H1 (cell line): ENCODE data around the gene MCUB. TPM values are rescaled to one million over a fixed set of nuclear protein-coding genes. Genes with fewer than 3 reads are reported as not detected.

Experiments used
- CHD1 ChIP-seq: IDR thresholded peaks from 2 replicates; pipeline ENCODE4 v1.6.1; 2012; ENCODE audit warnings: low read depth, low read length, improper control_type of control experiment
- CHD2 ChIP-seq: IDR thresholded peaks from 2 replicates; pipeline ENCODE4 v1.6.1; 2012; ENCODE audit warnings: low read length, improper control_type of control experiment
- EP300 ChIP-seq, 2 experiments: IDR thresholded peaks; 1 replicate in 1 of 2; 2 replicates in 1 of 2; pipeline ENCODE4 v1.6.1; 2011 to 2012; ENCODE audit warnings: low read depth in 2 of 2, low read length in 2 of 2, mild to moderate bottlenecking in 2 of 2, borderline replicate concordance in 1 of 2, inconsistent platforms in 1 of 2, moderate library complexity in 1 of 2
- GABPA ChIP-seq: IDR thresholded peaks from 2 replicates; pipeline ENCODE4 v1.6.1; 2011; ENCODE audit warnings: mild to moderate bottlenecking, low read length, moderate library complexity, borderline replicate concordance; ENCODE audit not compliant: insufficient read depth
- POU5F1 ChIP-seq: IDR thresholded peaks from 2 replicates; pipeline ENCODE4 v1.6.1; 2011; ENCODE audit warnings: low read depth, mild to moderate bottlenecking, low read length, moderate library complexity
- RNF2 ChIP-seq: fragments of 200-900, 300-1000 bp; sonication (generic); IDR thresholded peaks from 2 replicates; pipeline ENCODE4 v1.7.1; 2016; ENCODE audit warnings: borderline replicate concordance, low read depth, mild to moderate bottlenecking, antibody characterized with exemption, low read length; ENCODE audit not compliant: poor library complexity, severe bottlenecking; ENCODE audit errors: missing control alignments
- SUZ12 ChIP-seq: fragments of 200-600 bp; sonication (generic); IDR thresholded peaks from 2 replicates; pipeline ENCODE4 v1.6.1; 2012; ENCODE audit warnings: mild to moderate bottlenecking, inconsistent platforms, low read length, moderate library complexity, mixed read lengths
- polyA plus RNA-seq, 7 experiments: library from polyadenylated mRNA; depleted of rRNA in 3 of 7; stranded (reverse) in 5 of 7; unstranded in 2 of 7; fragments of >200 nt in 5 of 7; fragments of 200-250 nt in 2 of 7; gene quantifications; 1 replicate in 5 of 7; 2 replicates in 1 of 7; 4 replicates in 1 of 7; pipeline versions ENCODE4 v1.2.1 to v1.2.3, GENCODE V29; 2011 to 2013; ENCODE audit warnings: missing spikeins in 2 of 7, mixed read lengths in 2 of 7
- total RNA-seq: library from RNA; stranded (reverse); fragmentation: NEBNext Ultra II Directional; extraction: Animal tissue kit (Norgen Biotek cat#: 25700); gene quantifications from 2 replicates; pipeline ENCODE4 v1.2.1, GENCODE V29; 2021
- TF ChIP-seq, protein P1 (sequence below): fragments of 300-600 bp; sonication (generic); IDR thresholded peaks from 2 replicates; pipeline ENCODE4 v1.7.1; 2012; ENCODE audit warnings: low read length, moderate library complexity, mild to moderate bottlenecking, inconsistent platforms; ENCODE audit not compliant: insufficient replicate concordance
- TF ChIP-seq, protein P2 (sequence below): IDR thresholded peaks from 2 replicates; pipeline ENCODE4 v1.6.1; 2011; ENCODE audit warnings: low read length, improper control_type of control experiment

The MCUB gene
- total and polyA plus RNA-seq, 2 of the 8 experiments (the other 6 are each of a cell fraction or from before 2014, with no cell fraction given): 15.2 to 19.4 TPM

DNA sequence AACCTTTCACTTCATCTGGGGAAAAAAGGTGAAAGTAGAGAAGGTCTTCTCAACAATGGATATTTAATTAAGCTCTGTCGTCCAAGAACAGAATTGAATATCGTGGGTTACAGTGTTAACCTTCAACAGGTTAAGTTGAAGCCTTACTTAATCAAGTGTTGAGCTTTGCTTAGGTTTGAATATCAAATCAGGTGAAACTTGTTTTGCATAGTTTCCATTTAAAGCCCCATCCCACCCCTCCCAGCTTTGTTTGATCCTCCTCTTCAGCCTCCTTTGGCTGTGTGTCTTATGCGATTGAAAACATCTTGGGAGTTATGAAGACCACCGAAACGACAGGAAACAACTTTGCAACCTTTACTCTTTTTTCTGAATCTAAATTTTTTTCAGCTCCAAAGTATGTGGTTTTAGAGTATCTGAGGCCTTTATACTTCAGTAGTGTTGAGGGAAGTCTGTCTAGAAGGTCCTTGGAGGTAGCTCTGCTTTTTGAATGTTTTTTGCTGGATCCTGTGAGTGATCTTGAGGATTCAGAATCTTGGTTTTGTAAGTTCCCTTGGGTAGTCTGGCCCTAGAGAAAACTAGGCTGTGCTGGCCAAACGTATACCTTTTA is 39.1 kb downstream of the MCUB start (continued):
- TF ChIP-seq, protein P1, sequence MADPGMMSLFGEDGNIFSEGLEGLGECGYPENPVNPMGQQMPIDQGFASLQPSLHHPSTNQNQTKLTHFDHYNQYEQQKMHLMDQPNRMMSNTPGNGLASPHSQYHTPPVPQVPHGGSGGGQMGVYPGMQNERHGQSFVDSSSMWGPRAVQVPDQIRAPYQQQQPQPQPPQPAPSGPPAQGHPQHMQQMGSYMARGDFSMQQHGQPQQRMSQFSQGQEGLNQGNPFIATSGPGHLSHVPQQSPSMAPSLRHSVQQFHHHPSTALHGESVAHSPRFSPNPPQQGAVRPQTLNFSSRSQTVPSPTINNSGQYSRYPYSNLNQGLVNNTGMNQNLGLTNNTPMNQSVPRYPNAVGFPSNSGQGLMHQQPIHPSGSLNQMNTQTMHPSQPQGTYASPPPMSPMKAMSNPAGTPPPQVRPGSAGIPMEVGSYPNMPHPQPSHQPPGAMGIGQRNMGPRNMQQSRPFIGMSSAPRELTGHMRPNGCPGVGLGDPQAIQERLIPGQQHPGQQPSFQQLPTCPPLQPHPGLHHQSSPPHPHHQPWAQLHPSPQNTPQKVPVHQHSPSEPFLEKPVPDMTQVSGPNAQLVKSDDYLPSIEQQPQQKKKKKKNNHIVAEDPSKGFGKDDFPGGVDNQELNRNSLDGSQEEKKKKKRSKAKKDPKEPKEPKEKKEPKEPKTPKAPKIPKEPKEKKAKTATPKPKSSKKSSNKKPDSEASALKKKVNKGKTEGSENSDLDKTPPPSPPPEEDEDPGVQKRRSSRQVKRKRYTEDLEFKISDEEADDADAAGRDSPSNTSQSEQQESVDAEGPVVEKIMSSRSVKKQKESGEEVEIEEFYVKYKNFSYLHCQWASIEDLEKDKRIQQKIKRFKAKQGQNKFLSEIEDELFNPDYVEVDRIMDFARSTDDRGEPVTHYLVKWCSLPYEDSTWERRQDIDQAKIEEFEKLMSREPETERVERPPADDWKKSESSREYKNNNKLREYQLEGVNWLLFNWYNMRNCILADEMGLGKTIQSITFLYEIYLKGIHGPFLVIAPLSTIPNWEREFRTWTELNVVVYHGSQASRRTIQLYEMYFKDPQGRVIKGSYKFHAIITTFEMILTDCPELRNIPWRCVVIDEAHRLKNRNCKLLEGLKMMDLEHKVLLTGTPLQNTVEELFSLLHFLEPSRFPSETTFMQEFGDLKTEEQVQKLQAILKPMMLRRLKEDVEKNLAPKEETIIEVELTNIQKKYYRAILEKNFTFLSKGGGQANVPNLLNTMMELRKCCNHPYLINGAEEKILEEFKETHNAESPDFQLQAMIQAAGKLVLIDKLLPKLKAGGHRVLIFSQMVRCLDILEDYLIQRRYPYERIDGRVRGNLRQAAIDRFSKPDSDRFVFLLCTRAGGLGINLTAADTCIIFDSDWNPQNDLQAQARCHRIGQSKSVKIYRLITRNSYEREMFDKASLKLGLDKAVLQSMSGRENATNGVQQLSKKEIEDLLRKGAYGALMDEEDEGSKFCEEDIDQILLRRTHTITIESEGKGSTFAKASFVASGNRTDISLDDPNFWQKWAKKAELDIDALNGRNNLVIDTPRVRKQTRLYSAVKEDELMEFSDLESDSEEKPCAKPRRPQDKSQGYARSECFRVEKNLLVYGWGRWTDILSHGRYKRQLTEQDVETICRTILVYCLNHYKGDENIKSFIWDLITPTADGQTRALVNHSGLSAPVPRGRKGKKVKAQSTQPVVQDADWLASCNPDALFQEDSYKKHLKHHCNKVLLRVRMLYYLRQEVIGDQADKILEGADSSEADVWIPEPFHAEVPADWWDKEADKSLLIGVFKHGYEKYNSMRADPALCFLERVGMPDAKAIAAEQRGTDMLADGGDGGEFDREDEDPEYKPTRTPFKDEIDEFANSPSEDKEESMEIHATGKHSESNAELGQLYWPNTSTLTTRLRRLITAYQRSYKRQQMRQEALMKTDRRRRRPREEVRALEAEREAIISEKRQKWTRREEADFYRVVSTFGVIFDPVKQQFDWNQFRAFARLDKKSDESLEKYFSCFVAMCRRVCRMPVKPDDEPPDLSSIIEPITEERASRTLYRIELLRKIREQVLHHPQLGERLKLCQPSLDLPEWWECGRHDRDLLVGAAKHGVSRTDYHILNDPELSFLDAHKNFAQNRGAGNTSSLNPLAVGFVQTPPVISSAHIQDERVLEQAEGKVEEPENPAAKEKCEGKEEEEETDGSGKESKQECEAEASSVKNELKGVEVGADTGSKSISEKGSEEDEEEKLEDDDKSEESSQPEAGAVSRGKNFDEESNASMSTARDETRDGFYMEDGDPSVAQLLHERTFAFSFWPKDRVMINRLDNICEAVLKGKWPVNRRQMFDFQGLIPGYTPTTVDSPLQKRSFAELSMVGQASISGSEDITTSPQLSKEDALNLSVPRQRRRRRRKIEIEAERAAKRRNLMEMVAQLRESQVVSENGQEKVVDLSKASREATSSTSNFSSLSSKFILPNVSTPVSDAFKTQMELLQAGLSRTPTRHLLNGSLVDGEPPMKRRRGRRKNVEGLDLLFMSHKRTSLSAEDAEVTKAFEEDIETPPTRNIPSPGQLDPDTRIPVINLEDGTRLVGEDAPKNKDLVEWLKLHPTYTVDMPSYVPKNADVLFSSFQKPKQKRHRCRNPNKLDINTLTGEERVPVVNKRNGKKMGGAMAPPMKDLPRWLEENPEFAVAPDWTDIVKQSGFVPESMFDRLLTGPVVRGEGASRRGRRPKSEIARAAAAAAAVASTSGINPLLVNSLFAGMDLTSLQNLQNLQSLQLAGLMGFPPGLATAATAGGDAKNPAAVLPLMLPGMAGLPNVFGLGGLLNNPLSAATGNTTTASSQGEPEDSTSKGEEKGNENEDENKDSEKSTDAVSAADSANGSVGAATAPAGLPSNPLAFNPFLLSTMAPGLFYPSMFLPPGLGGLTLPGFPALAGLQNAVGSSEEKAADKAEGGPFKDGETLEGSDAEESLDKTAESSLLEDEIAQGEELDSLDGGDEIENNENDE: no peak
- TF ChIP-seq CHD2 (no peak), GABPA (no peak), SUZ12 (no peak), EP300 (IDR thresholded peaks at IDR 0.05; ENCODE audit: borderline replicate concordance in 1 of 2, low read depth in 2 of 2, low read length in 2 of 2) (no peak), RNF2 (no peak), CHD1 (no peak), POU5F1 (no peak)
- TF ChIP-seq, protein P2, sequence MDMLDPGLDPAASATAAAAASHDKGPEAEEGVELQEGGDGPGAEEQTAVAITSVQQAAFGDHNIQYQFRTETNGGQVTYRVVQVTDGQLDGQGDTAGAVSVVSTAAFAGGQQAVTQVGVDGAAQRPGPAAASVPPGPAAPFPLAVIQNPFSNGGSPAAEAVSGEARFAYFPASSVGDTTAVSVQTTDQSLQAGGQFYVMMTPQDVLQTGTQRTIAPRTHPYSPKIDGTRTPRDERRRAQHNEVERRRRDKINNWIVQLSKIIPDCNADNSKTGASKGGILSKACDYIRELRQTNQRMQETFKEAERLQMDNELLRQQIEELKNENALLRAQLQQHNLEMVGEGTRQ: no peak
